ENCODE results near the gene AK8. TPM values are rescaled to one million over a fixed set of nuclear protein-coding genes. Genes with fewer than 3 reads are reported as not detected.

Gene AK8
- total RNA-seq, 1 donor = 0.54 TPM

- DNase-seq (ENCODE audit: low read depth in 2 of 3, low spot score in 2 of 3) = no peak
Observed at GRCh38 chr9:132862533-132862932, 15.6 kb downstream of the AK8 start.

DNA sequence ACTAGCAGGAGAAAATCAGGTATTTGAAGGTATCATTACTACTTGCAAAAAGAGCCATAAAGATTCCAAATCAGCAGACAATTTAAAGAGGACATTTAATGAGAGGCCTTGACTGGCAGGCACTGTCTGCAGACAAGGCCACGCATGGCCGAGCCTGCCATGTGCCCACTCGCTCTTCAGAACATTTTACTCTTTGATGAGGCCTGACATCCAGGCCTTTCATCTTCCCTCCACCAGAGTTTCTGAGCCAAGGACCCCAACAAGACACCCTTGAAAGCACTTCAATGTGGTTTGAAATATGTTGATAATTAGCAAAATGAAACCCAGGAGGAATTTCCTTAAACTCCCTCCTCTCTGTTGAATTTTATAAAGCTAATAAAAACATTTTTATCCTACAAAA lies 16.4 kb downstream of the AK8 start:
- DNase-seq (ENCODE audit: low read depth in 2 of 3, low spot score in 2 of 3) = no peak

GRCh38 chr9:132858751-132859150 lies 19.3 kb downstream of the AK8 start:
- DNase-seq (ENCODE audit: low read depth in 2 of 3, low spot score in 2 of 3) = no peak

DNA sequence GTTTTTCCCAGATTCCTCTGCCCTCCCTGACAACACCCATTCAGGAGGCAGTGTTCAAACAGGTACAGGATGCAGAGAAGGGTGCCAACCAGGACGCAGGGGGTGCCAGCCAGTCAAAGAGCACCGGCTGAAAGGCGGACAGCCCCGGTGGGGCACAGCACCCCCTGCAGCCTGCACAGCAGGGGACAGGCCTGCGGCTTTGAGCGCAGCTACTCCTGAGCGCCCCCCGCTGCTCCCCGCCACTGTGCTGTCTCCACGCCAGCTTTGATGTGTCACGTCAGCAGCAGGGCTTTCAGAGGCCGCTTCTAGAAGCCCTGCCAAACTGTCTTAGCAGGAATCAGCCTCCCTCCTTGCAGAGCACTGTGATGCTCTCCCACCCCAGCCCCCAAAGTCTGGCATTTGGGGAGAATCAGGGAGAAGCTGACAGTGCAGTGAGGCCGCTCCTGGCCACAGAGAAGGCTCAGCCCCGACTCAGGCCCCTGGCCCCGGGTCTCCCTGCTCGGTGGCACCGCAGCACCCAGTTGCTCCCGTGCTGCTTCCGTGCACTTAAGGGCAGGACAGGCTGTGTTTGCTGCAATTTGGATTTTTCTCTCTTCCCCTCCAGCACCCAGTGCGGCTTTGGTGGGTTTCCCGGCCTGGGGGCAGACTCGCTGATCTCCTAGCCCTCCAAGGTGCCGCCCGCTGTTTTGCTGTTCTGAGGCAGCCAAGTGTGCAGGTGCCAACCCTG lies 20.3 kb downstream of the AK8 start:
- peak in 1 of 3 donors; percentile 5 for DNase-seq (ENCODE audit: low read depth in 2 of 3, low spot score in 2 of 3)

GRCh38 chr9:132857031-132857430 lies 21.1 kb downstream of the AK8 start:
- DNase-seq (ENCODE audit: low read depth in 2 of 3, low spot score in 2 of 3) = no peak

DNA sequence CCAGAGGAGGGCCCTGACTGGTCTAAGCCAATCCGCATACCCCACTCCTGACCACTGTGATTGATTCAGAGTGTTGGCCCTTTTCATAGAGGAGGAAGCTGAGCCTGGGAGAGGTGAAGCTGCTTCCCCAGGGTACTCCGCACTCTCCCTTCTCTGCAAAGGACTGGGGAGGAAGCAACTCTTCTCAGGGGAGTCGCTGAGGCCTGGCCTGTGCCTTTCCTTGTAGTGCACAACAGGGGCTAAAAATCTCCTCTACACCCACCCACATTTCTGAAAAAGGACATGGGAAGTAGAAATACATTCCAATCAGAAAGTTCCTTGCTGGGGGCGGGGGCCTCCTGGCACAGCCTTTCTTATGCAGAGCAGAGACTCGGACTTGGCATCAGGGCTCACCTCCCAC lies 22.2 kb downstream of the AK8 start:
- no peak for DNase-seq (ENCODE audit: low read depth in 2 of 3, low spot score in 2 of 3)

GRCh38 chr9:132854832-132855231 lies 23.3 kb downstream of the AK8 start:
- no peak for DNase-seq (ENCODE audit: low read depth in 2 of 3, low spot score in 2 of 3)

GRCh38 chr9:132853482-132853881 lies 24.6 kb downstream of the AK8 start:
- no peak for DNase-seq (ENCODE audit: low read depth in 2 of 3, low spot score in 2 of 3)

DNA sequence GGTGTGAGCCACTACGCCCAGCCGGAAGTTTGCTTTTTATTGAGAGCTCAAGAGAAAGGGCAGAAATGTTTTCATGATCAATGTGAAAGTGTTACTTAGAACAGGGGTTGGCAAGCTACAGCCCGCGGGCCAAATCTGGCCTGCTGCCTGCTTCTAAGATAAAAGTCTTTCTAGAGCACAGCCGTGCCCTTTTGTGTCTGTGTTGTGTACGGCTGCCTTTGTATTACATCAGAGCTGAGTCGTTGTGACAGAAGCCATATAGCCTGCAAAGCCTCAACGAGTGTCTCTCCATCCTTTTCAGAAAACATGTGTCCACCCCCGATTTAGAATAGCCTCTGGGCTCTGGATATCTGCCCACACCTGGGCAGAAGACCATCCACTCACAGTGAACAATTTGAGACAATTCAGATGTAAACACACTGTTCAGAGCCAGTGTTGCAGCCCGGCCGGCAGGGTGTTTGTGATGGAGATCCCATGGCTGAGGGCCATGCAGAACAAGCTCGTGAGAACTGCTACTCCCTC lies 28.8 kb downstream of the AK8 start:
- no peak for DNase-seq (ENCODE audit: low read depth in 2 of 3, low spot score in 2 of 3)

- DNase-seq (ENCODE audit: low read depth in 2 of 3, low spot score in 2 of 3) = no peak
Observed at GRCh38 chr9:132846918-132847515, 31.1 kb downstream of the AK8 start.

DNA sequence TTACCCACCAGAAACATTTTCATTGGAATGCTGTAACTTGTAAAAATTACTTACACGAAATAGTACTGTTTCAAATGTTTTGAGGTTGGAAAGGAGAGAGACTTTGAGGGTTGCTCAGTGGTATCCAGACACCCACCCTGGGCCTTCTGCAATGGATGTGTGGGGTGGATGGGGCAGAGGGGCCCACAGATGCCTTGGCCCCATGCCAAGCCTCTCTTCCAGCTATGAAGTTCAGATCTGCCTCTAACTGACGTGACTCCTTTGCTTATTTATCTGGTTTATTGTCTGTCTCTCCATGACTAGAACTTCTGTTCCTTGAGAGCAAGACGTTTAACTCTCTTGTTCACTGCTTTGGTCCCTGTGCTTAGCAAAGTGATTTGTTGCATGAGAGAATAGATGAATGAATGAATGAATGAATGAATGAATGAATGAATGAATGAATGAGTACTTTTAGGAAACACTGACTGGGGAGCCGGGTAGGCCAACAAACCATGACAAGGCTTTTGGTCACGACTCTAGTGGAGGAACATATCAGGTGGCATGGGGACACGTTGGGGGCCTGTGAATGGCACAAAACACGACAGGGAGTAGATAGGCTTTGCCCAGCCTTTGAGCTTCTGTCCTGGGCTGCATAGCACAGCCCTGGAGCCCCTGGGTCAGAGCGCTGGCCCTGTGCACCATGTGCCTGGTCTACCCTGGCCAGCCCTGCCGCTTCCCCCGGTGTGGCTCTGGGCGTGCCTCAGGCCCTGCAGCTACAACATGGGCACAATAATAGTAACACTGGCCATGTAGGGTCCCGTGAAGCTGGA lies 31.8 kb downstream of the AK8 start:
- no peak for DNase-seq (ENCODE audit: low read depth in 2 of 3, low spot score in 2 of 3)

DNA sequence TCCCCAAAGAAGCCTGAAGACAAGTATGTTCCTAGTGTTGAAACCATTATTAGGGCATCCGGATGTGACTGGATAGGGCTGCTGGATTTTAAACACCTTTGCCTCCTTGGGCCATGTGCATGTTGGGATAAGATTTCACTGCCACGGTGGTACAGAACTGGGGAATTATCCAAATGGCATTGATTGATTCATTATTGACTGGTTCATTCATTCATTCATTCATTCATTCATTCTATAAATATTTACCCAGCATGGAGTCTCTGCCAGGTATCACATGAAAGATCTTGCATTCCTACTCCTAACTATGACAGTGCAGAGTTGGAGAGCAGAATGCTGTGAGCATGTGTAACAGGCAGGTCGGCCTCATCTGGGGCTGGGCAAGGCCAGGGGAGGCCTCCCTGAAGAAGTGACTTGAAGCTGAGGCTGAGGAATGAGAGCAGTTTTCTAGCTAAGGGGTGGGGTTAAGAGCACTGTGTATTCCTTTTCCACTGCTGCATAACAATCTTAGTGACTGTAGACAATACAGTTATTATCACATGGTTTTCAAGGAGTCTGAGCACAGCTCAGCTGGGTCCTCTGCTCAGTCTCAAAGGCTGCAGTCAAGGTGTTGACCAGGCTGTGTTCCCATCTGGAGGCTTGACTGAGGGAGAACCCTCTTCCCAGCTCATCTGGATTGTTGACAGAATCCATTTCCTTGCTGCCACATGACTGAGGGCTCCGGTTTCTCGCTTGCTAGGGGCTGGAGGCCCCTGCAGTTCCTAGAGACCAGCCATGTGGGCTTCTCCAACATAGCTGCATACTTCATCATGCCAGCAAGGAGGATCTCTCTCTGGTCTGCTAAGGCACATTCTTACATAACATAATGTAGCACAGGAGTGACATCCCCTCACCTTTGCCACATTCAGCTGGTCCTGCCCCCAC lies 35.7 kb downstream of the AK8 start:
- no peak for DNase-seq (ENCODE audit: low read depth in 2 of 3, low spot score in 2 of 3)

- no peak for DNase-seq (ENCODE audit: low read depth in 2 of 3, low spot score in 2 of 3)
Observed at GRCh38 chr9:132840980-132841379, 37.1 kb downstream of the AK8 start.

DNA sequence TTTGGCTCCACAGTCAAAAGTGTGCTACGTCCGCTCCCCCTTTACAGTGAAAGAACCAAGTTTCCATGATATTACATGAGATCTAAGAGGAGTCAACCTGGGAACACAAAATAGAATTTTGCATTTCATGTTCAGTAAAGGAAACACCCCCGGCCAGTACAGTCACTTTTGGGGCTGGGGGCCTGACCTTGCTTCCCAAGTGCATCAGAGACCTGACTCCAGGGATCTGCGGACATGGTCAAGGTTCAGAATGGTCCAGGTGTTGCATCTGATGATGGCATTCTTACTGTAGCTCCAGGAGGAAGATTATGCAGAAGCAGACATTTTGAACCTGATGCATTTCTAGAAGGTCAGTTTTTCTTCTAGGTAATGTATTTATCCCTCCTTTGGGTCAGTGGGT lies 39.8 kb downstream of the AK8 start:
- no peak for DNase-seq (ENCODE audit: low read depth in 2 of 3, low spot score in 2 of 3)

DNA sequence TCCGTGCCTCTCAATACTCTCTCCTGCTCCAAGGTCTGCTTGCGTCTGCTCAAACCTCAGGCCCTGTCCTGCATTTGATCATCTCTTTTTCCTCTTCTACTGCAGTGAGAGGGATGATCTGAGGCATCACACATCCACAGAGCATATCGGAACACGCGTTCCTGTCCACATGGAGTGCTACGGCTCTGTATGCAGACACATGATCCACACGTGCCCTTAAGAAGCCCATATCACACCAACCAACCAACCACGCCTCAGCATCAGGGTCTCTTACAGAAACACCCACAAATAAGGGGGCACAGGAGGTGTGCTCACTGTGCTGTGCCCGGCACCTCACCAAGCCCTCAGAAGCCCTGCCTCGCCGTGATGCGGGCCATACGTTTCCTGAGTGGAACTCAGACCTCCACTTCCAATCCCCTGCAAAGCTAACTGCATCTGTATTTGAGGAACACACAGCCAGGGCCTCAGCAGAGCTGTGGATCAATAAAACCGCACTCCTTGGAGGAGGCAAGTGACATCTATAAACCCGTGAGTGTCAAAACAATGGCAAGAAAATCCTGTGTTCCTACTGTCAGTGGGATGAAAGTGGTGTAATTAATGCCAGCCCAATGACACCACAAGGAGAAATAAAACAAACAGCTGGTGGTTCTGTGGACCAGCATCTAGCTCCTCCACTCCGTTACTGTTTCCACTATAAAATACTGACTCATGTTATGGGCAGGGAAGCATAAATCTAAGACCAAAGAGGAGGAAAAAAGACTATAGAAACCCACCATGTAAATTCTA lies 40.4 kb downstream of the AK8 start:
- no peak for DNase-seq (ENCODE audit: low read depth in 2 of 3, low spot score in 2 of 3)

GRCh38 chr9:132834343-132834742 lies 43.7 kb downstream of the AK8 start:
- no peak for DNase-seq (ENCODE audit: low read depth in 2 of 3, low spot score in 2 of 3)

- no peak for DNase-seq (ENCODE audit: low read depth in 2 of 3, low spot score in 2 of 3)
Observed at GRCh38 chr9:132833550-132834121, 44.4 kb downstream of the AK8 start.

DNA sequence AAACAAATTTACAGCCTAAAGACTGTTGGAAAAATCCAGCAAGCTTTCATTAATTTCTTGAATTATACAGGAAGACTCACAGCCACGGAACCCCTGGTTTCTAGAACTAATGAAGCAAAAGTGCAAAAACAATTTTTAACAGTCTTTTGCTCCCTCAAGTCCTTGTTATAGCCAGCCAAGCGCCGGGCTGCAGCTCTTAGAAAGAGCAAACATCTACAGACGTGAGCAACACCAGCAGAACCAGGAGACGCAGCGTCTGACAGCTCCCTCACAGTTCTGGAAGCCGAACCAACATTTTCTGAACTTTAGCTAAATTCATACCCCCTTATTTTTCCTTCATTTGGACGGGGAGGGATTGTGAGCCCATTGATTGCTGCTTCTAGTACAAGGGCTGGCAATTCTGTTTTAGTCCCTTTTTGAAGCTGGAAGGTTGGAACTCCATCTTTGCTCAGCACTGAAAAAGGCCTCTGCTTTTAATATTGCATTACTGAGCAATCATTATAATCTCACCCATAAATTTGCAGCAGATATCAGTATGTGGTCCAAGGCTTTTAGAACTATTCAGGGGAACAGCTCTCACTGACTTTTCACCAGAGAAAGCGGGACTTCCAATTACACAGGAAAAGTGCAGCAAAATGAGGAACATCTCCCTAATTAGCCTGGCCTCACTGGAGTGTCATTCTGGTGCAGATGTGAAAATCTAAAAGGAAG lies 45.8 kb downstream of the AK8 start:
- no peak for DNase-seq (ENCODE audit: low read depth in 2 of 3, low spot score in 2 of 3)

All from hematopoietic multipotent progenitor cell (in vitro differentiated cells).